ENCODE results near the gene PAXIP1.
"Not testable (repeated sequence)": the region's sequence is repeated elsewhere in the genome, so short reads cannot be mapped to it uniquely, and the experiment has no call there.

PAXIP1 gene

DNA sequence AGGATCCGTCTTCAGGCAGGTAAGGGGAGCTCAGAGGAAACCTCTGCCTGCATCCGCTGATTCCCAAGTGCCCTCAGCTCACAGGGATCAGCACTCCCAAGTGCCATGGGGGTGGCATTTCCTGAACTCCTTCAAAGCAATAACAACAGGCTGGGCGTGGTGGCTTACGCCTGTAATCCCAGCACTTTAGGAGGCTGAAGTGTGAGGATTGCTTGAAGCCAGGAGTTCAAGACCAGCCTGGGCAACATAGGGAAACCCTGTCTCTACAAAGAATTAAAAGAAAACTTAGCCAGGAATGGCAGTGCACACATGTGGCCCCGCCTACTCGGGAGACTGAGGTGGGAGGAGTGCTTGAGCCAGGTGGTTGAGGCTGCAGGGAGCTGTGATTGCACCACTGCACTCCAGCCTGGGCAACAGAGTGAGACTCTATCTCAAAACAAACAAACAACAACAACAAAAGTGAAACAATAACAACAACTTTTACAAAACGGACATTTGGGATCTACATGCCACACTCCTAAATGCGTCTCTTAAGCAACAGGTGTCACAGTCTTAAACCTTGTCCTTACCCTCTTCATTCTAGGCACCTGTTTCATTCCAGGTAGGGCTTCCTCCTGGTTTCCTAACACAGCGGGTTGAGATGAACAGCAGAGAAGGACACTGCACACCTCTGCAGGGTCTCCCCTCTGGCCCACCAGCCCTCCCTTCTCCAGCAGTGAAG, 73.8 kb downstream of the PAXIP1 start:
- Histone ChIP-seq H3K4me1 (ENCODE audit: control insufficient read depth, insufficient read depth, low read depth, low read length) (peaks cover 2% of the 10 kb centered on the region), H2BK5ac (ENCODE audit: low read depth, low read length, poor library complexity, severe bottlenecking) (no peak overlapping the region), H3K27me3 (ENCODE audit: control insufficient read depth in 1 of 2, insufficient read depth in 1 of 2, low read length in 2 of 2) (peaks cover 0 to 4% of the 10 kb centered on the region in 2 experiments), H3K4me2 (ENCODE audit: low read length, poor library complexity, severe bottlenecking) (no peak overlapping the region), H3K9me3 (ENCODE audit: control insufficient read depth, low read length) (no peaks in the 10 kb centered on the region), H2AK5ac (ENCODE audit: low read length, severe bottlenecking) (no peak overlapping the region), H3K4ac (ENCODE audit: low read depth in 1 of 2, low read length in 2 of 2) (no peak overlapping the region), H2BK12ac (ENCODE audit: low read length in 2 of 2) (no peak overlapping the region), H3K23ac (ENCODE audit: low read length in 2 of 2) (no peak overlapping the region), H4K8ac (ENCODE audit: low read length) (peak overlapping the region; percentile 24), H2BK120ac (ENCODE audit: low read depth, low read length) (no peak overlapping the region), H2BK15ac (ENCODE audit: low read depth, poor library complexity, severe bottlenecking) (no peak overlapping the region), H3K18ac (ENCODE audit: low read depth in 1 of 2, low read length in 2 of 2) (no peak overlapping the region), H3K79me1 (replicated peaks; ENCODE audit: low read length, poor library complexity, severe bottlenecking) (no peaks in the 10 kb centered on the region), H2AFZ (ENCODE audit: low read depth, low read length) (no peak overlapping the region), H3K4me3 (ENCODE audit: insufficient read depth in 1 of 2, low read depth in 1 of 2, low read length in 2 of 2) (peak overlapping the region in 1 of 2 experiments; percentile 87), H3K9ac (ENCODE audit: low read length) (peak overlapping the region; percentile 93), H3K14ac (ENCODE audit: low read length in 2 of 2) (no peak overlapping the region), H3K27ac (ENCODE audit: low read length, poor library complexity, severe bottlenecking) (no peak overlapping the region), H3K36me3 (ENCODE audit: control insufficient read depth in 1 of 2, insufficient read depth in 2 of 2, low read depth in 1 of 2, low read length in 2 of 2) (no peaks in the 10 kb centered on the region), H4K91ac (ENCODE audit: low read length) (no peak overlapping the region)
- DNase-seq: no peak
- 89% methylated on average over 7 of the region's 9 CpGs for WGBS

DNA sequence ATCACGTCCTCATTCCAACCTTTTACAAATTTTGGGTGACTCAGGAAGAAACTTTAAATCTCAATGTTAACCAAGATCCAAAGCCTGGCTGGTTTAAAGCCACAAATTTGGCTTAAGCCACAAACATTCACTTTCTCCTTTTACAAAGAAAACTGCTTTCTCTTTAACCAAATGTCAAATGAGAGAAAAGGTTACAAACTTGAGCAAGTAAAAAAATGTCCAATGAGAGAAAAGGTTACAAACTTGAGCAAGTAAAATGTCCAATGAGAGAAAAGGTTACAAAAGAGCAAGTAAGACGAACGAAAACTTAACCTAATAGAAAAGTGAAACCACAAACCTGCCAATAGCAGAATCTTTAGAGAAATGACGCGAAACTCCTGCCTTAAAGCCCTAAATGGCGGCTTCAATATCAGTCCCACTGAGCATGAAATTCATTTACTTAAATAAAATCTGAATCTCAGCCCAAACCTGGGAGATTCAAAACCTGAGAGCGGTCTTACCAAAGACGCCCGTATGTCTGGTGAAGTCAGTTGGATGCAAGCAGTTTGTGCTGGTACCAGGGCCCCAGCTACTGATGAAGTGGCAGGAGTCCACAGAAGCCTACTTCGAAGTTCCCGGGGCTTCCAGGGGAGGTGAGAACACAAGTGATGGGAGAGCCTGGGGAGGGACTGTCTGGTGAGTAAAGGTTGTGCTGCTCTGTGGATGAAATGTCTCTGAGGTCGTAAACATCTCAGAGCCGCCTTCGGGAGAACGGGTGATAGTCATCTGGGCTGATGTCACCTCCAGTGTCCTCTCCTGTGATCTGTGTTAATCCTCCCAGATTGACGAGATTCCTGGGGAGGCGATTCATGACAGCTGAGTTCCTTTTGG, 74.6 kb downstream of the PAXIP1 start:
- H2AFZ ChIP-seq (ENCODE audit: low read depth, low read length): peak overlapping the region; percentile 62
- H3K79me1 ChIP-seq (replicated peaks; ENCODE audit: low read length, poor library complexity, severe bottlenecking): no peaks in the 10 kb centered on the region
- H2BK120ac ChIP-seq (ENCODE audit: low read depth, low read length): no peak overlapping the region
- peak overlapping the region; percentile 95 for H3K4me2 ChIP-seq (ENCODE audit: low read length, poor library complexity, severe bottlenecking)
- H2BK15ac ChIP-seq (ENCODE audit: low read depth, poor library complexity, severe bottlenecking): no peak overlapping the region
- peak overlapping the region; percentile 93 for H3K9ac ChIP-seq (ENCODE audit: low read length)
- H2BK5ac ChIP-seq (ENCODE audit: low read depth, low read length, poor library complexity, severe bottlenecking): no peak overlapping the region
- H4K8ac ChIP-seq (ENCODE audit: low read length): peak overlapping the region; percentile 49
- no peak overlapping the region for H3K23ac ChIP-seq (ENCODE audit: low read length in 2 of 2)
- H3K4me3 ChIP-seq (ENCODE audit: insufficient read depth in 1 of 2, low read depth in 1 of 2, low read length in 2 of 2): peak overlapping the region in 1 of 2 experiments; percentile 87
- peaks cover 0 to 4% of the 10 kb centered on the region in 2 experiments for H3K27me3 ChIP-seq (ENCODE audit: control insufficient read depth in 1 of 2, insufficient read depth in 1 of 2, low read length in 2 of 2)
- peak overlapping the region in 1 of 2 experiments; percentile 78 for H3K18ac ChIP-seq (ENCODE audit: low read depth in 1 of 2, low read length in 2 of 2)
- H2BK12ac ChIP-seq (ENCODE audit: low read length in 2 of 2): no peak overlapping the region
- H3K27ac ChIP-seq (ENCODE audit: low read length, poor library complexity, severe bottlenecking): peak overlapping the region; percentile 33
- H3K4me1 ChIP-seq (ENCODE audit: control insufficient read depth, insufficient read depth, low read depth, low read length): peaks cover 2% of the 10 kb centered on the region
- no peaks in the 10 kb centered on the region for H3K9me3 ChIP-seq (ENCODE audit: control insufficient read depth, low read length)
- peak overlapping the region in 1 of 2 experiments; percentile 9 for H3K4ac ChIP-seq (ENCODE audit: low read depth in 1 of 2, low read length in 2 of 2)
- WGBS: 61% methylated on average over 17 of the region's 17 CpGs
- no peak overlapping the region for H3K14ac ChIP-seq (ENCODE audit: low read length in 2 of 2)
- H4K91ac ChIP-seq (ENCODE audit: low read length): no peak overlapping the region
- no peak overlapping the region for H2AK5ac ChIP-seq (ENCODE audit: low read length, severe bottlenecking)
- peak; percentile 93 for DNase-seq
- no peaks in the 10 kb centered on the region for H3K36me3 ChIP-seq (ENCODE audit: control insufficient read depth in 1 of 2, insufficient read depth in 2 of 2, low read depth in 1 of 2, low read length in 2 of 2)

DNA sequence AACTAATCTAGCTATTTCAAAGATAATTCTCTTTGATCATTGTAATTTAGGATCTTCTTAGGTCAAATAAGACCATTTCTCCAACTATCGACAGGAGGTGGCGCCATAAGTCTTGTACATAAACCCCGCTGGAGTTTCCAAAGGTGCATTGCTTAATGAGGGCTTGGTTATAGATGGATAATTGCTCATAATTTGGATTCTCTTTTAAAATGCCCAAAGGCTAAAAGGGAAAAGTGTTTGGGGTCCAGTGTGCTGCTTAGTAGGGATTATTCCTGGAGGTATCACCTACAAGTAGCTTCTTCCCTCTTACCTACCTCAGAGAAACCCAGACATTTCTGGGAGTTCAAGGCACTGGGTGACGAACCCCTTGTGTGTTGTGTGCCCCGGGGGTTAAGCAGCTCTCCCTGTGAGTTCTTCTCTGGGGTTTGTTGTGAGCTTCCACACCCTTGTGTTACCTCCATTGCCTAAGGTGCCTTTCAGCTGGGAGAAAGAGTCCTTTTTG, 75.2 kb downstream of the PAXIP1 start:
- DNase-seq: peak; percentile 87
- H2BK15ac ChIP-seq (ENCODE audit: low read depth, poor library complexity, severe bottlenecking): no peak overlapping the region
- H3K9ac ChIP-seq (ENCODE audit: low read length): peak overlapping the region; percentile 93
- H3K4ac ChIP-seq (ENCODE audit: low read depth in 1 of 2, low read length in 2 of 2): no peak overlapping the region
- H3K9me3 ChIP-seq (ENCODE audit: control insufficient read depth, low read length): no peaks in the 10 kb centered on the region
- H3K23ac ChIP-seq (ENCODE audit: low read length in 2 of 2): no peak overlapping the region
- H4K8ac ChIP-seq (ENCODE audit: low read length): peak overlapping the region; percentile 49
- no peak overlapping the region for H3K14ac ChIP-seq (ENCODE audit: low read length in 2 of 2)
- H3K79me1 ChIP-seq (replicated peaks; ENCODE audit: low read length, poor library complexity, severe bottlenecking): no peaks in the 10 kb centered on the region
- H2BK120ac ChIP-seq (ENCODE audit: low read depth, low read length): no peak overlapping the region
- no peak overlapping the region for H2AK5ac ChIP-seq (ENCODE audit: low read length, severe bottlenecking)
- H2AFZ ChIP-seq (ENCODE audit: low read depth, low read length): peak overlapping the region; percentile 62
- H3K27me3 ChIP-seq (ENCODE audit: control insufficient read depth in 1 of 2, insufficient read depth in 1 of 2, low read length in 2 of 2): peaks cover 0 to 4% of the 10 kb centered on the region in 2 experiments
- H2BK12ac ChIP-seq (ENCODE audit: low read length in 2 of 2): peak overlapping the region in 1 of 2 experiments; percentile 16
- peak overlapping the region in 1 of 2 experiments; percentile 87 for H3K4me3 ChIP-seq (ENCODE audit: insufficient read depth in 1 of 2, low read depth in 1 of 2, low read length in 2 of 2)
- H4K91ac ChIP-seq (ENCODE audit: low read length): no peak overlapping the region
- H3K36me3 ChIP-seq (ENCODE audit: control insufficient read depth in 1 of 2, insufficient read depth in 2 of 2, low read depth in 1 of 2, low read length in 2 of 2): no peaks in the 10 kb centered on the region
- WGBS: 38% methylated on average over 5 of the region's 5 CpGs
- H2BK5ac ChIP-seq (ENCODE audit: low read depth, low read length, poor library complexity, severe bottlenecking): no peak overlapping the region
- H3K18ac ChIP-seq (ENCODE audit: low read depth in 1 of 2, low read length in 2 of 2): peak overlapping the region in 1 of 2 experiments; percentile 78
- H3K27ac ChIP-seq (ENCODE audit: low read length, poor library complexity, severe bottlenecking): peak overlapping the region; percentile 33
- peak overlapping the region; percentile 95 for H3K4me2 ChIP-seq (ENCODE audit: low read length, poor library complexity, severe bottlenecking)
- peaks cover 2% of the 10 kb centered on the region for H3K4me1 ChIP-seq (ENCODE audit: control insufficient read depth, insufficient read depth, low read depth, low read length)

DNA sequence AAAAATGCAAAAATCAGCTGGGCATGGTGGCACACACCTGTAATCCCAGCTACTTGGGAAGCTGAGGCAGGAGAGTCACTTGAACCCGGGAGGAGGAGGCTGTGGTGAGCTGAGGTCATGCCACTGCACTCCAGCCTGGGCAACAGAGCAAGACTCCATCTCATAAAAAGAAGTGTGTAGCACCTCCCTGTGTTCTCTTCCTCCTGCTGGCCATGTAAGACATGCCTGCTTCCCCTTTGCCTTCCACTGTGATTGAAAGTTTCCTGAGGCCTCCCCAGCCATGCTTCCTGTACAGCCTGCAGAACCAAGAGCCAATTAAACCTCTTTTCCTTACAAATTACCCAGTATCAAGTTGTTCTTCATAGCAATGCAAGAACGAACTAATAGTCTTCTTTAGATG, 80.5 kb downstream of the PAXIP1 start:
- DNase-seq; H2BK12ac ChIP-seq (ENCODE audit: low read length in 2 of 2); H3K4me2 ChIP-seq (ENCODE audit: low read length, poor library complexity, severe bottlenecking); H2BK15ac ChIP-seq (ENCODE audit: low read depth, poor library complexity, severe bottlenecking); H3K27ac ChIP-seq (ENCODE audit: low read length, poor library complexity, severe bottlenecking); H2BK5ac ChIP-seq (ENCODE audit: low read depth, low read length, poor library complexity, severe bottlenecking); H3K9ac ChIP-seq (ENCODE audit: low read length); H3K4ac ChIP-seq (ENCODE audit: low read depth in 1 of 2, low read length in 2 of 2); H4K8ac ChIP-seq (ENCODE audit: low read length); H3K4me1 ChIP-seq (ENCODE audit: control insufficient read depth, insufficient read depth, low read depth, low read length); H3K23ac ChIP-seq (ENCODE audit: low read length in 2 of 2); H3K14ac ChIP-seq (ENCODE audit: low read length in 2 of 2); H2AK5ac ChIP-seq (ENCODE audit: low read length, severe bottlenecking); H3K79me1 ChIP-seq (replicated peaks; ENCODE audit: low read length, poor library complexity, severe bottlenecking); H3K9me3 ChIP-seq (ENCODE audit: control insufficient read depth, low read length); H2BK120ac ChIP-seq (ENCODE audit: low read depth, low read length); H3K18ac ChIP-seq (ENCODE audit: low read depth in 1 of 2, low read length in 2 of 2); H4K91ac ChIP-seq (ENCODE audit: low read length); H2AFZ ChIP-seq (ENCODE audit: low read depth, low read length); H3K36me3 ChIP-seq (ENCODE audit: control insufficient read depth in 1 of 2, insufficient read depth in 2 of 2, low read depth in 1 of 2, low read length in 2 of 2); H3K4me3 ChIP-seq (ENCODE audit: insufficient read depth in 1 of 2, low read depth in 1 of 2, low read length in 2 of 2): not testable (repeated sequence)
- WGBS: 49% methylated on average over 2 of the region's 2 CpGs
- peaks cover 7 to 15% of the 10 kb centered on the region in 2 experiments for H3K27me3 ChIP-seq (ENCODE audit: control insufficient read depth in 1 of 2, insufficient read depth in 1 of 2, low read length in 2 of 2)

All from mesenchymal stem cell (in vitro differentiated cells and primary cell).